ENCODE measurements around the gene RAPGEF5.

RAPGEF5 gene

GRCh38 chr7:22394739-22395138 is 37.8 kb upstream of the RAPGEF5 start:
- Mint-ChIP-seq H3K27me3 (ENCODE audit: low read depth) (peaks cover 18% of the 10 kb centered on the region), H3K9me3 (no peaks in the 10 kb centered on the region), H3K27ac (no peak overlapping the region), H3K4me1 (peaks cover 6% of the 10 kb centered on the region), H3K4me3 (no peak overlapping the region), H3K36me3 (ENCODE audit: low read depth) (no peaks in the 10 kb centered on the region)
- TF ChIP-seq, protein P1, sequence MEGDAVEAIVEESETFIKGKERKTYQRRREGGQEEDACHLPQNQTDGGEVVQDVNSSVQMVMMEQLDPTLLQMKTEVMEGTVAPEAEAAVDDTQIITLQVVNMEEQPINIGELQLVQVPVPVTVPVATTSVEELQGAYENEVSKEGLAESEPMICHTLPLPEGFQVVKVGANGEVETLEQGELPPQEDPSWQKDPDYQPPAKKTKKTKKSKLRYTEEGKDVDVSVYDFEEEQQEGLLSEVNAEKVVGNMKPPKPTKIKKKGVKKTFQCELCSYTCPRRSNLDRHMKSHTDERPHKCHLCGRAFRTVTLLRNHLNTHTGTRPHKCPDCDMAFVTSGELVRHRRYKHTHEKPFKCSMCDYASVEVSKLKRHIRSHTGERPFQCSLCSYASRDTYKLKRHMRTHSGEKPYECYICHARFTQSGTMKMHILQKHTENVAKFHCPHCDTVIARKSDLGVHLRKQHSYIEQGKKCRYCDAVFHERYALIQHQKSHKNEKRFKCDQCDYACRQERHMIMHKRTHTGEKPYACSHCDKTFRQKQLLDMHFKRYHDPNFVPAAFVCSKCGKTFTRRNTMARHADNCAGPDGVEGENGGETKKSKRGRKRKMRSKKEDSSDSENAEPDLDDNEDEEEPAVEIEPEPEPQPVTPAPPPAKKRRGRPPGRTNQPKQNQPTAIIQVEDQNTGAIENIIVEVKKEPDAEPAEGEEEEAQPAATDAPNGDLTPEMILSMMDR (IDR thresholded peaks at IDR 0.05; ENCODE audit: unreplicated experiment in 3 of 3): no peak

DNA sequence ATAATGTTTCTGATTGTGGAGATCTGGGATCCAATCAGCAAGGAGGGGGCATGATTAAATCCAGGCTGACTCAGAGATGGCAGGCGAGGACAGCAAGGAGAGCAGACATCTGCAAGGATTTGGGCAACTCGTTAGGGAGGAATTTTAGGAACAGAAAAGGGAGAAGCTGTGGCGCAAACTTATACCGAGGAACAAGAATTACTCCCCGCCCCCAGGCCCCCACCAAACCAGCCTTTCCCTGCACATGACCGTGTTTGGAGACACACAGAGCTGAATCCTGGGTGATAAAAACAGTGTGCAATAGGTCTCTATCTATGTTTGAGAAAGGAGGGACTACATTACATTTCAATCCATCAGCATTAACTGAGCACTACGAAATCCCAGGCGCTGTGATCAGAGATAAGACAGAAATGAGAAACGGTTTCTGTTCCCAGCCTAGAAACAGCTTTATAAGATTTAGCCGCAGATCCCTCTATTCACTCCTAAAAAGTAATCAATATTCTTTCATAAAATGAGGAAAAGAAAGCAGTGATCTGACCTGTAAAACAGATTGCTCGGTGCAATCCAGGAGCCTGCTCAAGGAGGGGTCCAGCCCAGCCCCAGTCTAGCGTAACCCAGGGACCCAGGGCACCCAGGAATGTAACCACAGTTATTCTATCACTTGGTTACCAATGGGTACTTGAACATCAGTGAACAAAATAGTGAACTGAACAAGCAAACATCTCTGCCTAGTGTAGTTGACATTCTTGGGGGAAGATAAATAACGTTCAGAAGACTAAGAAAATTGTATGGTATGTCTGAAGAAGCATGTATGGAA is 37.2 kb upstream of the RAPGEF5 start:
- no peaks in the 10 kb centered on the region for H3K36me3 Mint-ChIP-seq (ENCODE audit: low read depth)

DNA sequence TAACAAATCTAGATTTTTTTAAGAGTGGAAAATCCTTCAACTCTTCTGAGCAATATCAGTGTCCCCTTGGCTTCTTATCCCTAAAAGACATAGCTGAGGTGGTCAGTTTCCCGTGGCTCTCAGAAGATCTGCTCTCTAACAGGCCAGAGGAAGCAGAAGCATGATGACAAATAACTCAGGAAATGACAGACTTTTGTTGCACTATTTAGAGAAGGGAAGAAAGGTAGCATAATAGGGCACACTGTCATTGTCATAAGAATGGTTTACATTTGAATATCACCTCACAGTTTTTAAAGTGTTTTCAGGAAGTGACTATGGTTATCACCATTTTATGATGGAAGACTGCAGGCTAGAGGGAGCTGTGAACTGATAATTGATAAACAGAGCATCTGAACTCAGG is 33.6 kb upstream of the RAPGEF5 start:
- TF ChIP-seq, protein P1 (IDR thresholded peaks at IDR 0.05; ENCODE audit: unreplicated experiment in 3 of 3): no peak
- Mint-ChIP-seq H3K9me3 (no peaks in the 10 kb centered on the region), H3K4me1 (peaks cover 6% of the 10 kb centered on the region), H3K27ac (no peak overlapping the region), H3K4me3 (no peak overlapping the region), H3K27me3 (ENCODE audit: low read depth) (peaks cover 8% of the 10 kb centered on the region), H3K36me3 (ENCODE audit: low read depth) (no peaks in the 10 kb centered on the region)

More for the DNA sequence above, 37.2 kb upstream of the RAPGEF5 start:
- H3K4me1 Mint-ChIP-seq: peaks cover 6% of the 10 kb centered on the region
- peaks cover 17% of the 10 kb centered on the region for H3K27me3 Mint-ChIP-seq (ENCODE audit: low read depth)
- TF ChIP-seq, protein P1 (IDR thresholded peaks at IDR 0.05; ENCODE audit: unreplicated experiment in 3 of 3): no peak
- no peaks in the 10 kb centered on the region for H3K9me3 Mint-ChIP-seq
- no peak overlapping the region for H3K4me3 Mint-ChIP-seq
- no peak overlapping the region for H3K27ac Mint-ChIP-seq

GRCh38 chr7:22389892-22390291 is 32.9 kb upstream of the RAPGEF5 start:
- peaks cover 5% of the 10 kb centered on the region for H3K27me3 Mint-ChIP-seq (ENCODE audit: low read depth)
- H3K27ac Mint-ChIP-seq: no peak overlapping the region
- no peaks in the 10 kb centered on the region for H3K36me3 Mint-ChIP-seq (ENCODE audit: low read depth)
- H3K4me1 Mint-ChIP-seq: peaks cover 6% of the 10 kb centered on the region
- H3K9me3 Mint-ChIP-seq: no peaks in the 10 kb centered on the region
- no peak overlapping the region for H3K4me3 Mint-ChIP-seq
- TF ChIP-seq, protein P1 (IDR thresholded peaks at IDR 0.05; ENCODE audit: unreplicated experiment in 3 of 3): no peak

DNA sequence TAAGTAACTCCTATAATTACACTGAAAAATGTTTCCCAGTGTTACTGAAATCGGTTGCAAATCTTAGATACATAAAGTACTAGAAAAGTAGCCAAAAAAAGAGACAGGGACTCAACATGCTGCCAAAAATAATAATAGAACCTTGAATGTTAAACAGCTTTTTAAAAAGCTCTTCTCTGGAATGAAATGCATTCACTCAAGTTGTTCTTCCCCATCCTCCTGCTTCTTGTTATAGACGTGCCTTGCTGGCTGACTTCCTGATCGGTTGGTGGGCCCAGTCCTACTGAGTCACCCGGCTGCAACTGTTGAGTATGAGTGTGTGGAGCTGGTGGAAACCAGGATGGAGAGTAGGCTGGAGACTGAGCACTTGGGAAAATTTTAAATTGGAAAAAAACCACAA is 30.6 kb upstream of the RAPGEF5 start:
- TF ChIP-seq, protein P1 (IDR thresholded peaks at IDR 0.05; ENCODE audit: unreplicated experiment in 3 of 3): no peak
- H3K27ac Mint-ChIP-seq: peak overlapping the region; percentile 67 to 78 (median 75)
- H3K27me3 Mint-ChIP-seq (ENCODE audit: low read depth): no peaks in the 10 kb centered on the region
- peaks cover 6% of the 10 kb centered on the region for H3K4me1 Mint-ChIP-seq
- no peaks in the 10 kb centered on the region for H3K36me3 Mint-ChIP-seq (ENCODE audit: low read depth)
- no peak overlapping the region for H3K4me3 Mint-ChIP-seq
- H3K9me3 Mint-ChIP-seq: no peaks in the 10 kb centered on the region

GRCh38 chr7:22386865-22387264 is 29.9 kb upstream of the RAPGEF5 start:
- Mint-ChIP-seq H3K4me3 (no peak overlapping the region), H3K9me3 (no peaks in the 10 kb centered on the region), H3K4me1 (peaks cover 6% of the 10 kb centered on the region), H3K36me3 (ENCODE audit: low read depth) (no peaks in the 10 kb centered on the region), H3K27me3 (ENCODE audit: low read depth) (no peaks in the 10 kb centered on the region), H3K27ac (no peak overlapping the region)
- TF ChIP-seq, protein P1 (IDR thresholded peaks at IDR 0.05; ENCODE audit: unreplicated experiment in 3 of 3): no peak
